Mesenchymal stem cell (in vitro differentiated cells and primary cell): ENCODE results near the gene PI4KA.
A peak's percentile ranks its signal among the peaks of the same experiment; 100 is the strongest.
"Not testable (repeated sequence)": the region's sequence is repeated elsewhere in the genome, so short reads cannot be mapped to it uniquely, and the experiment has no call there.

Source experiments
- DNase-seq: peaks from one replicate; pipeline ENCODE4 v3.0.0-alpha.2; 2013
- H2AFZ ChIP-seq: one replicate; pipeline ENCODE4 v1.6.1; 2013; ENCODE audit warnings: low read depth, mild to moderate bottlenecking, control low read depth, inconsistent platforms, low read length, moderate library complexity
- H2AK5ac ChIP-seq: 2 replicates; pipeline ENCODE4 v1.6.1; 2013; ENCODE audit warnings: low read length, moderate library complexity, mild to moderate bottlenecking, inconsistent platforms; ENCODE audit not compliant: severe bottlenecking
- H2BK120ac ChIP-seq: one replicate; pipeline ENCODE4 v1.6.1; 2013; ENCODE audit warnings: low read depth, mild to moderate bottlenecking, inconsistent platforms, low read length, moderate library complexity
- H2BK12ac ChIP-seq, 2 experiments: one replicate each; pipeline ENCODE4 v1.6.1; 2013; ENCODE audit warnings: inconsistent platforms in 2 of 2, low read length in 2 of 2, mild to moderate bottlenecking in 2 of 2, moderate library complexity in 2 of 2, control low read depth in 1 of 2
- H2BK15ac ChIP-seq: one replicate; pipeline ENCODE4 v1.6.1; 2013; ENCODE audit warnings: mild to moderate bottlenecking, low read depth, inconsistent platforms; ENCODE audit not compliant: poor library complexity, severe bottlenecking
- H2BK5ac ChIP-seq: 2 replicates; pipeline ENCODE4 v1.6.1; 2013; ENCODE audit warnings: low read depth, mild to moderate bottlenecking, low read length, control low read depth, inconsistent platforms; ENCODE audit not compliant: poor library complexity, severe bottlenecking
- H3K14ac ChIP-seq, 2 experiments: one replicate each; pipeline ENCODE4 v1.6.1; 2013; ENCODE audit warnings: inconsistent platforms in 2 of 2, low read length in 2 of 2, control low read depth in 1 of 2, mild to moderate bottlenecking in 1 of 2, moderate library complexity in 1 of 2
- H3K18ac ChIP-seq, 2 experiments: one replicate each; pipeline ENCODE4 v1.6.1; 2013; ENCODE audit warnings: inconsistent platforms in 2 of 2, low read length in 2 of 2, control low read depth in 1 of 2, low read depth in 1 of 2, mild to moderate bottlenecking in 1 of 2
- H3K23ac ChIP-seq, 2 experiments: one replicate each; pipeline ENCODE4 v1.6.1; 2013; ENCODE audit warnings: inconsistent platforms in 2 of 2, low read length in 2 of 2, mild to moderate bottlenecking in 2 of 2, moderate library complexity in 2 of 2, control low read depth in 1 of 2
- H3K27ac ChIP-seq: 2 replicates; pipeline ENCODE4 v1.5.1; 2013; ENCODE audit warnings: mild to moderate bottlenecking, moderate library complexity, low read length, control low read depth, inconsistent platforms; ENCODE audit not compliant: poor library complexity, severe bottlenecking
- H3K27me3 ChIP-seq, 2 experiments: 2 replicates each; pipeline versions ENCODE4 v1.6.1 to v1.7.0; 2013; ENCODE audit warnings: low read length in 2 of 2, mild to moderate bottlenecking in 2 of 2, moderate library complexity in 2 of 2, control low read depth in 1 of 2, inconsistent platforms in 1 of 2; ENCODE audit not compliant: control insufficient read depth in 1 of 2, insufficient read depth in 1 of 2
- H3K36me3 ChIP-seq, 2 experiments: 2 replicates each; pipeline versions ENCODE4 v1.6.1 to v1.7.0; 2013; ENCODE audit warnings: low read length in 2 of 2, control low read depth in 1 of 2, inconsistent platforms in 1 of 2, low read depth in 1 of 2, mild to moderate bottlenecking in 1 of 2; ENCODE audit not compliant: insufficient read depth in 2 of 2, control insufficient read depth in 1 of 2
- H3K4ac ChIP-seq, 2 experiments: one replicate each; pipeline ENCODE4 v1.6.1; 2013; ENCODE audit warnings: inconsistent platforms in 2 of 2, low read length in 2 of 2, mild to moderate bottlenecking in 2 of 2, moderate library complexity in 2 of 2, control low read depth in 1 of 2, low read depth in 1 of 2
- H3K4me1 ChIP-seq: 2 replicates; pipeline ENCODE4 v1.6.1; 2013; ENCODE audit warnings: low read depth, low read length, control low read depth; ENCODE audit not compliant: control insufficient read depth, insufficient read depth
- H3K4me2 ChIP-seq: 2 replicates; pipeline ENCODE4 v1.6.1; 2013; ENCODE audit warnings: low read length, mild to moderate bottlenecking, inconsistent platforms; ENCODE audit not compliant: poor library complexity, severe bottlenecking
- H3K4me3 ChIP-seq, 2 experiments: 2 replicates each; pipeline versions ENCODE4 v1.5.1 to v1.7.0; 2013; ENCODE audit warnings: low read length in 2 of 2, mild to moderate bottlenecking in 2 of 2, control low read depth in 1 of 2, low read depth in 1 of 2; ENCODE audit not compliant: insufficient read depth in 1 of 2
- H3K79me1 ChIP-seq: replicated peaks from 2 replicates; pipeline ENCODE4 v1.6.1; 2013; ENCODE audit warnings: mild to moderate bottlenecking, control low read depth, low read length, inconsistent platforms; ENCODE audit not compliant: poor library complexity, severe bottlenecking
- H3K9ac ChIP-seq: 2 replicates; pipeline ENCODE4 v1.7.0; 2013; ENCODE audit warnings: mild to moderate bottlenecking, low read length, moderate library complexity
- H3K9me3 ChIP-seq: 2 replicates; pipeline ENCODE4 v1.7.0; 2013; ENCODE audit warnings: mild to moderate bottlenecking, low read length; ENCODE audit not compliant: control insufficient read depth
- H4K8ac ChIP-seq: one replicate; pipeline ENCODE4 v1.6.1; 2013; ENCODE audit warnings: inconsistent platforms, mild to moderate bottlenecking, low read length, moderate library complexity
- H4K91ac ChIP-seq: one replicate; pipeline ENCODE4 v1.6.1; 2013; ENCODE audit warnings: mild to moderate bottlenecking, low read length, inconsistent platforms
- WGBS: methylation state at CpG from one replicate; pipeline ENCODE4 v1.1.7; 2013; ENCODE audit warnings: mixed read lengths; 5-methylcytosine and 5-hydroxymethylcytosine counted together

The PI4KA gene

DNA sequence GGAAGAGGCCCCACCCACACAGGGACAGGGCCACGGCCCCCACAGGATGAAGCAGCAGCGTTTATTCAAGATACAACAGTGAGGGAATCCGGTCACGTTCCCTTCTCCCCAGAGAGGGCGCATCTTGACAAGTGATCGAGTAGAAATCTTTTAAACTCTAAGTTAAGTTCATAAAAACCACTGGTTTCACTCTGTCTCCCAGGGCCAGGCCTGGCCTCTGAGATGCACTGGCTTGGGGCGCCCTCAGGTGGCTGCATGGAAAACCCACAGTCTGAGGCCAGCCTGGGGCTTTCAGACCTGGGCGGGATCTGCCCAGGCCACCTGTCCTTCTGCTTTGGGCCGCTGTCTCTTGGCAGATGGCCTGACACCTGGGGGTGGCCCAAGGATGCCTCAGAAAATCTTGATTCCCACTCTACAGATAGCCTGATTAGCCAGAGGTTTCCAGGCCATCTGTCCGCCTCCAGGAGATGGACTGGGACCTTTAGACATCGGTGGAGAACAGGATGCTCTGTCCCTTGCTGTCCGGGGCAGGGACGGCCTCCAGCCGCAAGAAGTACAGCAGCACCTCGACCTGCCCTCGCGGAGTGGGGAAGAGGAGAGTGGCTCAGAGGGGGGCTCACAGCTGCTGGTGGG lies 161.0 kb downstream of the PI4KA start:
- H2BK12ac ChIP-seq, H3K4me2 ChIP-seq, H3K27ac ChIP-seq, H3K79me1 ChIP-seq, H4K8ac ChIP-seq, H2AFZ ChIP-seq, H2BK15ac ChIP-seq, H2AK5ac ChIP-seq, H3K9me3 ChIP-seq, H3K4ac ChIP-seq, H3K18ac ChIP-seq, H2BK5ac ChIP-seq, H3K27me3 ChIP-seq, H3K4me1 ChIP-seq, H4K91ac ChIP-seq, H3K14ac ChIP-seq, H3K36me3 ChIP-seq, H3K23ac ChIP-seq, H2BK120ac ChIP-seq: not testable (repeated sequence)
- Histone ChIP-seq H3K9ac (peak overlapping the region; percentile 64), H3K4me3 (peak overlapping the region in 1 of 2 experiments; percentile 58)
- peak; percentile 82 for DNase-seq
- WGBS = 25% methylated on average over 8 of the region's 17 CpGs

DNA sequence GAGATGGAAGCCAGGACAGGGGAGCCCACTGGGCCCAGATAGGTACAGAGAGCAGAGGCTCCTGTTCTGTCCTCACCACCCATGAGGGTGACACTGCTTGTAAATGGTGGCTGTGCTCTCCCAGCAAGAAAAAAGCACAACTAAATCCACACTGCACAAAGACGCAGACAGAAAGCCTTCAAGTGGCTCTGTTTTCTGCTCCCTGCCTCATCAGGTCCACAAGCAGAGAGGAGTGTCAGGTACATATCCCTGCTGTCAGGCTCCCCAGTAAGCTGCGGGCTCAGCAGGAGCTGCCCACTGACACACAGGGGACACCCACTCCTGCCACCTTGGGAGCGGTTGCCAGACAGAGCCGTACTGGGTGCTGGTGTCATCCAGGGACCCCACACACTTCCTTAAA lies 162.6 kb downstream of the PI4KA start:
- no CpG with 5 or more reads among the region's 4 CpGs for WGBS
- H3K36me3 ChIP-seq, H2AFZ ChIP-seq, H3K27ac ChIP-seq, H2BK15ac ChIP-seq, H3K9ac ChIP-seq, H3K27me3 ChIP-seq, H3K14ac ChIP-seq, H3K4me1 ChIP-seq, H2BK120ac ChIP-seq, H3K4ac ChIP-seq, H2BK12ac ChIP-seq, H3K18ac ChIP-seq, H3K9me3 ChIP-seq, DNase-seq, H3K4me2 ChIP-seq, H3K79me1 ChIP-seq, H3K23ac ChIP-seq, H4K8ac ChIP-seq, H3K4me3 ChIP-seq, H4K91ac ChIP-seq, H2AK5ac ChIP-seq, H2BK5ac ChIP-seq: not testable (repeated sequence)

DNA sequence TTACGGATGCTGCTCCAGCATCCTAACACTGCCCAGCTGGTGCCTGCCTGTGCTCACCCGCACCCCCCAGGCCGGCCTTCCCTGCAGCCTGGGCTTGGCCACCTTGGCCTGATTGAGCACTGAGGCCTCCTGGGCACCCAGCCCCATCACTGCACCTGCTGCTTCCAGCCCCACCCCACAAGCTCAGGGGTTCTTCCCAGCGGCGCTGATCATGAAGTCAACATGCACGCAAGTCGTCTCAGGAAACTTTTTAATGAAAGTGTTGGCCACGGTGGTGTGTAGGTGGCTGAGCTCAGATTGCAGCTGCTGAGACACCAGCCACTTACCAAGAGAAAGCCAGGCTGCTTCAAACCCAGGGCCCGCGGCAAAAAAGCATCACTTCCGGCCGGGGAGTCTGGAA lies 163.4 kb downstream of the PI4KA start:
- not testable (repeated sequence) for H3K14ac ChIP-seq, H3K36me3 ChIP-seq, H4K91ac ChIP-seq, H3K4ac ChIP-seq, H2AK5ac ChIP-seq, H3K27me3 ChIP-seq, H4K8ac ChIP-seq, H3K79me1 ChIP-seq, H3K18ac ChIP-seq, H3K4me2 ChIP-seq, H2BK5ac ChIP-seq, H2BK12ac ChIP-seq, H2BK15ac ChIP-seq, H3K4me3 ChIP-seq, H2AFZ ChIP-seq, H3K27ac ChIP-seq, DNase-seq, H3K23ac ChIP-seq, H3K9me3 ChIP-seq, H3K9ac ChIP-seq, H3K4me1 ChIP-seq, H2BK120ac ChIP-seq
- no CpG with 5 or more reads among the region's 12 CpGs for WGBS

DNA sequence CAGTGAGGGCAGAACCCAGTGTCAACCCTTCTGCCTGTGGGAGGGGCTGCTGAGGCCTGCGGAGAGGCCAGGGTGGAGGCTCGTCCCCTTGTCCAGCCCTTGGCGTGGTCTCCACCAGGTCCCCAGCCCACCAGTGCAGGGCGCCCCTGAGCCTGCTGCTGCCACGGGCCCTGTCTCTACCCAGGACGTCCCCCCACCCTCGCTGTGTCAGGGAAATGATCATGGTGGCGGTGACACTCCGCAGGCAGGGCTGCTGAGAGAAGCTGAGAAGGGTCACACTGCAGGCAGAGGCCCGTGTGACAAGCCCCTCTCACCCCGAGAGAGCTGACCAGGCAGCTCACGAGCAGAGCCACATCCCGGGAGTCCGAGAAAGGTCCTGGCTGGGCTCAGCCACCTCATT lies 164.4 kb downstream of the PI4KA start:
- not testable (repeated sequence) for H4K91ac ChIP-seq, H2BK5ac ChIP-seq, H2BK12ac ChIP-seq, H2BK120ac ChIP-seq, H2BK15ac ChIP-seq, DNase-seq, H4K8ac ChIP-seq, H3K23ac ChIP-seq, H3K4ac ChIP-seq, H3K9ac ChIP-seq, H3K9me3 ChIP-seq, H3K79me1 ChIP-seq, H3K18ac ChIP-seq, H3K4me3 ChIP-seq, H3K4me1 ChIP-seq, H3K27ac ChIP-seq, H3K14ac ChIP-seq, H2AK5ac ChIP-seq, H3K4me2 ChIP-seq, H2AFZ ChIP-seq, H3K36me3 ChIP-seq, H3K27me3 ChIP-seq
- WGBS = no CpG with 5 or more reads among the region's 14 CpGs
